SJCRH30 (cell line): ENCODE measurements around the gene ANO4. TPM values are rescaled to one million over a fixed set of nuclear protein-coding genes. Genes with fewer than 3 reads are reported as not detected.

Experiments
- DNase-seq, 2 experiments: peaks; one replicate each; pipeline ENCODE4 v3.0.0-alpha.2; 2015 to 2020
- H3K27ac ChIP-seq: fragments of 250-450 bp; sonication (Bioruptor Pico); 2 replicates; pipeline ENCODE4 v1.5.1; 2020; ENCODE audit warnings: mild to moderate bottlenecking, moderate library complexity
- H3K27me3 ChIP-seq: fragments of 250-450 bp; sonication (Bioruptor Pico); 2 replicates; pipeline ENCODE4 v1.5.1; 2020; ENCODE audit warnings: mild to moderate bottlenecking, moderate library complexity
- H3K36me3 ChIP-seq: fragments of 250-450 bp; sonication (Bioruptor Pico); 2 replicates; pipeline ENCODE4 v1.5.1; 2020; ENCODE audit warnings: mild to moderate bottlenecking, moderate library complexity
- H3K4me1 ChIP-seq: fragments of 250-450 bp; sonication (Bioruptor Pico); 2 replicates; pipeline ENCODE4 v1.5.1; 2020; ENCODE audit warnings: mild to moderate bottlenecking, moderate library complexity
- H3K4me3 ChIP-seq: fragments of 250-450 bp; sonication (Bioruptor Pico); 2 replicates; pipeline ENCODE4 v1.5.1; 2020; ENCODE audit warnings: mild to moderate bottlenecking, moderate library complexity
- H3K9me3 ChIP-seq: fragments of 250-450 bp; sonication (Bioruptor Pico); replicated peaks from 2 replicates; pipeline ENCODE4 v1.5.1; 2020; ENCODE audit warnings: mild to moderate bottlenecking, moderate library complexity
- total RNA-seq: library from RNA; depleted of rRNA; stranded (reverse); fragments of >200 nt; shearing (Covaris generic); gene quantifications from 2 replicates; pipeline ENCODE4 v1.2.3, GENCODE V29; 2014

ANO4 gene
- total RNA-seq, 1 experiment from 2014 or later, result 0.16 TPM

DNA sequence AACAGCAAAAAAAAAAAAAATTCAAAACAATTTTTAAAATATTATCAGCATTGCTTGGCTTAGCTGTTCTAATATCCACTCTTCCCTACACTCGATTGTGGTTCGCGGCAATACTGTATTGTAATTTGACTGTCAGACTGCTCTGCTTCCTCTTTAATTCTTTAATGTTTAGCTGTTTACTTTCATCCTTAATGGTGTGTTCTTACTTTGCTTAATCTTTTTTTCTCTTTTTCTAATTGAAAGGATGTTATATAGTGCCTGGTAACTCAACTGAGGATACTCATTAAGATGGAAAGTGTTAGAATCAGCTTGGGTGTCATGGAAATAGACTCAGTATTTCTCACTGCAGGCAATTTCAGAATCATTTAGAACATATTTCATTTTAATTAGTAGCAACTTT is 2.0 kb downstream of the ANO4 start:
- Histone ChIP-seq H3K27me3 (no peaks in the 10 kb centered on the region), H3K27ac (no peak overlapping the region), H3K4me1 (no peaks in the 10 kb centered on the region), H3K36me3 (no peaks in the 10 kb centered on the region), H3K4me3 (no peak overlapping the region), H3K9me3 (no peaks in the 10 kb centered on the region)
- no peak for DNase-seq

DNA sequence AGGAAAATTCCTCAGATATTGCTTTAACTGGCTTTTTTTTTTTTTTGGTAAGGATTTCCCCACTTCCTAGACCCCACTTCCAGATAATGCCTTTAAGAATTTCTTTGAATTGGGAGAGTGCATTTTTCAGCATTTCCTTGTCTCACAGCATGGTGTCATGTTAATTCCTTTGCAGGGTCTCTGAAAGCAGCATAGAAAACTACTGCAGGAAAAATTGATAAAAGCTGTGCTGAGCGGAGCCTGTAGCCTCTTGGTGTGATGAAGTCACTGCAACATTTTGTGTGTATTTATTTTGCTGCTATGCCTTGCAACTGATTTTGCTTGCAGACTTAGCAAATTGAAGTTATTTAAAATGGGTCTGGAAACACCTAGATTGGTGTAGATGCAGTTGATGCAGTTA is 2.7 kb downstream of the ANO4 start:
- no peak for DNase-seq
- no peaks in the 10 kb centered on the region for H3K4me1 ChIP-seq
- no peaks in the 10 kb centered on the region for H3K36me3 ChIP-seq
- no peaks in the 10 kb centered on the region for H3K9me3 ChIP-seq
- H3K27me3 ChIP-seq, result no peaks in the 10 kb centered on the region
- no peak overlapping the region for H3K27ac ChIP-seq
- H3K4me3 ChIP-seq, result no peak overlapping the region

DNA sequence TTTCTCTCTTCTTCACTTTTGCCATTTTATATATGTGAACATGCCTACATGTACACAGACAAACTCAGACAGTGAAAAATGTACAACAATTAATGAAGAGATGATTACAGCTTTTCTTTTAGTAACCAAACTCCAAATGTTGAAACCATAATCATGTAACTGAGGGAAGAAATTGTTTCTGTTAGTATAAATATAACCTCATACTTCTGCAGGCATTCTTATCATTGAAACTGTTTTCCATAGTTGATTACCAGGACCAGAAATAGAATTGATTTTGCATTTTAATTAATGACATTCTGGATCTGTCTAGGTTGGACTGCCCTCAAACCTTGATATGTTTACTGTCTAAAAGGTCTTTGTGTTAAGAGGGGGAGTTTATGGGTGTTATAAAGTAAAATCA is 3.2 kb downstream of the ANO4 start:
- Histone ChIP-seq H3K27ac (no peak overlapping the region), H3K27me3 (no peaks in the 10 kb centered on the region), H3K4me3 (no peak overlapping the region), H3K4me1 (no peaks in the 10 kb centered on the region), H3K9me3 (no peaks in the 10 kb centered on the region), H3K36me3 (no peaks in the 10 kb centered on the region)
- no peak for DNase-seq

DNA sequence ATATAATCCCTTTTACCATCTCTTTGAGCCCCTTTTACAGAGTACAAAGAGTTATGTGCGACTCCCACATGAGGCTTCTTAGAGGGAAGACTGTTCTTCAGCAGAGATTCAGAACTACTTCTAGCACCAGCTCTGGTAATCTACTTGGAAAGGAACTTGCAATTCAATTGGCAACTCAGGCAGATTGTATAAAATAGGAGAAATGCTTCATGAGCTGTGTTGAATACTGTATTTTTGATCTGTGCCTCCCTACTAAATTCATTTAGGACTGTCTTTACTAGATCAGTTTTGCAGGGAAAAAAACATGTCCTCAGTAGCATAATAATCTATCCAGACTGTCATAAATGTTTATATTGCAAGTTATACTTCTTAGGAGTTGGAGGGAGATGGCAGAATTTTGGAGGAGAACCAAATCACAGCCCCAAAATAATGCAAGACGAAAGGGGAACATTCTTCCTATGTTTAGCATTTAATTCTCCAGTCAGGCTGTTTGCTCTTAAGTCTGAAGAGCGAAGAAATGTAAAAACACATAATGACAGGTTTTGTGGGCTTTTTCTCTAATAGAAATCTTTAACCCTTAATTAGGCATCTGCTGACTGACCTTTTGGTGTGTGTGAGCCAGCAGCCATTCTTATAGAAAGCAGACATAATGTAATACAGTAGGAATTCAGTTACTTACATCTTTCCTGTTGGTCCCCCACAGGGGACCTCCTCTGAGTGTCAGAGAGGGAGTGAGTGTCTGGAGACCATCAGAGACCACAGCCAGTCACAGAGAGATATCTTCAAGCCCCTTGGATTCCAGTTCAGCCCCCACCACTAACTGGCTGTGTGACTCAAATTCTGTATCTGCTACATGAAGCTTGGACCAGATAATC is 3.9 kb downstream of the ANO4 start:
- no peak overlapping the region for H3K27ac ChIP-seq
- H3K27me3 ChIP-seq, result no peaks in the 10 kb centered on the region
- H3K4me3 ChIP-seq, result no peak overlapping the region
- H3K4me1 ChIP-seq, result no peaks in the 10 kb centered on the region
- no peak for DNase-seq
- no peaks in the 10 kb centered on the region for H3K36me3 ChIP-seq
- H3K9me3 ChIP-seq, result no peaks in the 10 kb centered on the region

DNA sequence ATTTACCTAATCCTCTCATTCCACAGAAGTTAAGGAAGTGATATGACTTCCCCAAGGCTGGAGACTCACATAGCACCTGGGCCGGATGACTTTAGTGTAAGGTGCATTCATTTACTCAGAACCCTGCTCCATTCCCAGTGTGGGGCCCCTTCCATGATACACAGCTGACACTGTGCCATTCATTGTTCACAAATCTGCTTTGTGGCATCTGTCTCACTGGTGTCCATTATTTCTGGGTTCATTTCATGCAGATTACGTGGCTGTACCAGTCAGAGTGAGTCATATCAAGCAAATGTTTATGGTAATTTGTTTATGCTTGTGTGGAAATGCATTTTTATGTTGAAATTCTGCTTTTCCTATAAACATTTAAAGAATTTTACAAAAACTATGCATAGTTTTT is 5.2 kb downstream of the ANO4 start:
- Histone ChIP-seq H3K4me3 (no peak overlapping the region), H3K9me3 (no peaks in the 10 kb centered on the region), H3K36me3 (no peaks in the 10 kb centered on the region), H3K4me1 (no peaks in the 10 kb centered on the region), H3K27me3 (no peaks in the 10 kb centered on the region), H3K27ac (no peak overlapping the region)
- DNase-seq, result no peak

DNA sequence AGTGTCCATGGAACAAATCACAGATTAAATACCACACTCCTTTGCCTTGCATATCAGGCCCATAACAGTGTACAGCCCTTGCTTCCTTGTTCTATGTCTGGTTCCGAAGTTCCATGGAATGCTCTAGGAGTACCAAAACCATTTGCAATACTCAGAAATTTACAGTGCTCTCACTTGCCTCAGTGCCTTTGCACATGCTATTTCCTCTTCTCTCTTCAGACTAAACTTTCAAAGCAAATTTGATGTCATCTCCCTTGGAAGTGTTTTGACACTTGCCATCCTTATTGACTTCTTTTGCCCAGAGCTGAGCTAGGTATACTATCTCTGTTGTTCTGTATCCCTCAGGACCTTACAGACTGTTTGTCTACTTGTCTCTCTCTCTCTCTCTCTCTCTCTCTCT is 6.1 kb downstream of the ANO4 start:
- H3K4me3 ChIP-seq, result no peak overlapping the region
- no peaks in the 10 kb centered on the region for H3K9me3 ChIP-seq
- no peaks in the 10 kb centered on the region for H3K27me3 ChIP-seq
- H3K4me1 ChIP-seq, result no peaks in the 10 kb centered on the region
- no peak overlapping the region for H3K27ac ChIP-seq
- no peaks in the 10 kb centered on the region for H3K36me3 ChIP-seq
- no peak for DNase-seq

DNA sequence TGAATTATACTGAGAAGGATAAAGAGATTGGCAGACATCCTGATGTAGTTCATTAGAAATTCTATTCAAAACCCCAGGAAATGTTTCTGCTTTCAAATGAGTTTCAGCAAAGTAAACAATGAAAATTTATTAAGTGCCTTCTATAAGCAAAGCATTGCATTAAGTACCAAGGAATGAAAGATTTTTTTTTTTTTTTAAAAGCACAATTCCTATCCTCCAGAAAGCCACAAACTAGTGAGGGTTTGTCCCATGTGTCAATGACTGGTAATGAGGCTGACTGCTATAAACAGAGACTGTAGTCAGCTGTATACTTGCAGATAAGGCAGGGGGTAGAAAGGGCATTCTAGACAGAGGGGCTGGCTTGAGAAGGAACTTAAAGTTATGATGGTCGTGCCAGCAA is 6.7 kb downstream of the ANO4 start:
- DNase-seq, result no peak
- no peaks in the 10 kb centered on the region for H3K36me3 ChIP-seq

DNA sequence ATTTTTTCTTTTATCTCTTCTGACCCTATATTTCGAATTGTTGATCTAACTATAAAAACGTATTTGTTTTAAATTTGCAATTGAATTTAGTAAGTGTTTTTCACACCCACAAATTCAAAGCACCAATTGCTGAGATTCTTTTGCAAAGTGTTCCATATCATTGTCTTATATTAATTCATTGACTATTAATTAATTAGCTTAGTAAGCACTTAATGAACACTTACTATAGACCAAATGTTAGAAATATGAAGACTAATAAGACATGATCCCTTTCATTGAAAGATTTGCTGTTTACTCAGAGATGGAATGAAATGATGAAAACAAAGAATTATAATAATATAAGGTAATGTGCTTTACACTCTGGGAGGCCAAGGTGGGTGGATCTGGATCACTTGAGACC is 14.2 kb downstream of the ANO4 start:
- Histone ChIP-seq H3K4me1 (no peaks in the 10 kb centered on the region), H3K9me3 (no peaks in the 10 kb centered on the region), H3K4me3 (no peak overlapping the region), H3K27me3 (no peaks in the 10 kb centered on the region), H3K27ac (no peak overlapping the region), H3K36me3 (no peaks in the 10 kb centered on the region)
- no peak for DNase-seq

More for the DNA sequence above, 6.7 kb downstream of the ANO4 start:
- no peak overlapping the region for H3K4me3 ChIP-seq
- H3K27me3 ChIP-seq, result no peaks in the 10 kb centered on the region
- no peaks in the 10 kb centered on the region for H3K4me1 ChIP-seq
- no peak overlapping the region for H3K27ac ChIP-seq
- no peaks in the 10 kb centered on the region for H3K9me3 ChIP-seq

DNA sequence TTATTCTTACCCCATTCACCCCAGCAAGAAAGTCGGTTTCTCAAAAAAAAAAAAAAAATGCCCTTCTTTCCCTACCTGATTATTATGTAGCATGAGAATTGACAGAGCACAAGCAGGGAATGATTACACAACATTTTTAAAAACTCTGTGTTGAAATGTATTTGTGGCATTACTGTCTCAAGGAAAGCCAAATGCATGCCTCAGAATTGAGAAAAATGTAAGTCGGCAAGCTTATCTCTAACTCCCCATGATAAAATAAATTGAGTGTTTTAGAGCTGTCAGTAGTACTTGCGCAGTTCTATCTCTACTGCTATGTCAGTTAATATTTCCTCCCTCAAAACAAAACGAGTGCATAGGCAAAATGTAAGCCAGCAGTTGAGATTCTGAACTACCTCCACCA is 25.7 kb downstream of the ANO4 start:
- H3K36me3 ChIP-seq, result no peaks in the 10 kb centered on the region
- no peak overlapping the region for H3K27ac ChIP-seq
- H3K27me3 ChIP-seq, result no peaks in the 10 kb centered on the region
- H3K4me1 ChIP-seq, result no peaks in the 10 kb centered on the region
- no peaks in the 10 kb centered on the region for H3K9me3 ChIP-seq
- DNase-seq, result no peak
- no peak overlapping the region for H3K4me3 ChIP-seq

DNA sequence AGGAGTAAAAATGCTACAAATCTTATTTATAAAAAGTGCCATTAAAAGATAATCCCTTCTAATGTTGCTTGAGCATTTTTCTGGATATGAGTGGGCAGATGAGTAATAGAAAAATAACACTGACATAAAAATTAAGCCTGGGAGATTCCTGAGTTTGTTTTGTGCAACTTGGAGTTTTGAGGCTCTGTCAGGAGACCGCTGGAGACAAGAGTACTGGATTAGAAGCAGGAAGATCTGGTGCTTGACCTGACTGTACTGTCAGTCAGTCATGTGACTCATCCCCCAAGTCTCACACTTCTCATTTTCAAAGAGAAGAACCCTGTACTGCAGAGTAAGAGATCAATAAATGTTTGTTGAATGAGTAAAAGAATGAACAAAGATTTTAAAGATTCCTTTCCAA is 29.4 kb downstream of the ANO4 start:
- no peak for DNase-seq
- Histone ChIP-seq H3K4me3 (no peak overlapping the region), H3K36me3 (no peaks in the 10 kb centered on the region), H3K9me3 (no peaks in the 10 kb centered on the region), H3K27me3 (no peaks in the 10 kb centered on the region), H3K4me1 (no peaks in the 10 kb centered on the region), H3K27ac (no peak overlapping the region)

DNA sequence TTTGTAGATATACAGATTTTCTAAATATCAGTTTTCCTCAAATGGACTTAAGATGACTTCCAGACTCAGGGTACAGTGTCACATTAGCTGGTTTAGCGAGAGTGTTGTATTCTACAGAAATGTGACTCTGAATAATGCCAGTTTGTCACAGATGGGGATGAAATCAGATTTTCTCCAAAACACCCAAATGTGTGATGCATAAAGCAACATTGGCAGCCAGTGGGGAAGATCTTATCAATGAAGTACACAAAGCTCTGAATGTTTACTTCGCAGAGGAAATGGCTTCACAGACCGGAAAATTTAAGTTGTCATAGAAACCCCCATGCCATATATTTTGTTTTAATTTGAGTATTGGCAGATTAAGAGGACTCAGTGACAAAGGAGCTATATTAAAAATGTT is 29.9 kb downstream of the ANO4 start:
- no peak for DNase-seq
- Histone ChIP-seq H3K36me3 (no peaks in the 10 kb centered on the region), H3K9me3 (no peaks in the 10 kb centered on the region), H3K27me3 (no peaks in the 10 kb centered on the region), H3K4me3 (no peak overlapping the region), H3K4me1 (no peaks in the 10 kb centered on the region), H3K27ac (no peak overlapping the region)

DNA sequence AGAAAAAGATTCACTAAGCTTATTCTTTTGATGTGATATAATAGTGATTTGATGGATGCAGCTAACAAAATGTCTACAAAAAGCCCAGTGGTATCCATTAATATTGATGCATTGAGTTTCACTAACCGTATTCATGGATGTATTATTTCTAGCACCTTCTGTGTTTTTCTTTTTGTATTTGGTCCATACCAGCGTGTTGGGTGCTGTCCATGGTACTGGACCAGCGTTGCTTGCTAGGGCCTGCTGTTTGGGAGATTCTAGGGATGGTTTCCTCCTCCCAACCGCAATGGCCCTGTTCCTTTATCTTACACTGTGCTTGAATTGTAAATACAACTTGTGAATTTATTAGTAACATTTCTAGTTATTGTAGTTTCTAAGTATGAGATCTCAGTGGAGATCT is 31.7 kb downstream of the ANO4 start:
- no peaks in the 10 kb centered on the region for H3K4me1 ChIP-seq
- H3K27ac ChIP-seq, result no peak overlapping the region
- H3K9me3 ChIP-seq, result no peaks in the 10 kb centered on the region
- peak; percentile 43 to 70 for DNase-seq
- H3K36me3 ChIP-seq, result no peaks in the 10 kb centered on the region
- H3K27me3 ChIP-seq, result no peaks in the 10 kb centered on the region
- H3K4me3 ChIP-seq, result no peak overlapping the region

DNA sequence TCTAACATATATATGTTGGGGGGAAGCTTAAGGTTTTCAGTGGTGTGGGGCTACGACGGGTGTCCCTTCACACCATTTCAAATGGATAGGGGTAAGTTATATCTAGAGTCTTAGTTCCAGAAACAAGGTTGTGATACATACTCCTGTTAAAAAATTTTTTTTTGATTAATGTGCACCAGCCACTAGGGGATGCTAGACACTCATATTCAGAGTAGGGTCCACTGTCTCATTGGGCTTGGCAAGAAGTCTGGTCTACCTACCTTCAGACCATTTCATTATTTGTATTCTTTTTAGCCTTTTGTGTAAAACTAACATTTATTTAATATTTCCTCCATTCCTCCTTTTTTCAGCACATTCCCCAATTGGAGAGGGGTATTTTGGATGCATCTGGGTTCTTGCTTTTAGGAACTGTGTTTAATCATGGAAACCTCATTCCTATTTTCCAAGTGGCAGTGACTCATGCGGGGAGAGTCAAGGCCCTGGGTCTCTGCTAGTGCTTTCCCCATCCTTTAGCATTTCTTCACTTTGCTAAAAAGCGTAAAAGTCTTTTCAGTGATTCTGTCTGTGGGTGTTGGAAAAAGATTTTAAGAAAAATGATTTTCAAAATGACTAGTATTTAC is 33.4 kb downstream of the ANO4 start:
- Histone ChIP-seq H3K36me3 (no peaks in the 10 kb centered on the region), H3K27ac (no peak overlapping the region), H3K4me1 (no peaks in the 10 kb centered on the region), H3K9me3 (no peaks in the 10 kb centered on the region), H3K27me3 (no peaks in the 10 kb centered on the region), H3K4me3 (no peak overlapping the region)
- peak; percentile 21 to 63 for DNase-seq

DNA sequence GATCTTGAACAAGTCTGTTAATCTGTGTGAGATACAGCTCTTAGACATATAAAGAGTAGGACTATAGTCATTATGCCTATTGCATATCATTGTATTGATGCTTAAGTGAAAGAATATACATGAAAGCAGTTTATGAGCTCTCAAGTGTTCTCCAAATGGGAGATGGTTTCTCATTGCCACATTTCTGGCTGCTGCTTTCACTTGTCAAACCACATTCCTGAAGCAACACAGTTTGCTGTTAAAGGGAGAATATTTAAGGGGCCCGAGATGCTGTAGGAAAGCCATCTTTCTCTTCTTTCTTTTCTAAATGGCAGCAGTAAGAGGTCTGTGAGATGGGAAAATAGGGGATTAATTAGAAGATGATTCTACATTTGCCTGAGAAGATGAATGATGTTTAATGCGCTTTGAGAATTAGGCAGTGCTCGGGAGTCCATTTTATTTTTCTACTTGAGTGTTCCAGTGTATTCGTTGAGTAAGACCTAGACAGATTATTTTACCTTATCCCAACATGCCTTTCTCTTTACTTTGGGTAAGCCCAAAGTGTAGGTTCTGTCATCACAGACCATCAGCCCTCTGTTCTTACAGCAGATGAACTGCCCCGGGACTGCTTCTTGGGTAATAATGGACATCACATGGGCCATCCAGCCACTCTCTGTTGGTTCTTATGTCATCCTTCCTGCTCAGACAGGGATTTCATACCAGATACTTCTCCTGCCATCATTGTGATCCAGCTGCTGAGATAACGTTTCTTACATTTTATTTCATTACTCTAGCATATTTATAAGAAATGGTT is 35.6 kb downstream of the ANO4 start:
- no peaks in the 10 kb centered on the region for H3K4me1 ChIP-seq
- no peak overlapping the region for H3K4me3 ChIP-seq
- H3K27me3 ChIP-seq, result no peaks in the 10 kb centered on the region
- no peak overlapping the region for H3K27ac ChIP-seq
- DNase-seq, result no peak
- no peaks in the 10 kb centered on the region for H3K9me3 ChIP-seq
- no peaks in the 10 kb centered on the region for H3K36me3 ChIP-seq

DNA sequence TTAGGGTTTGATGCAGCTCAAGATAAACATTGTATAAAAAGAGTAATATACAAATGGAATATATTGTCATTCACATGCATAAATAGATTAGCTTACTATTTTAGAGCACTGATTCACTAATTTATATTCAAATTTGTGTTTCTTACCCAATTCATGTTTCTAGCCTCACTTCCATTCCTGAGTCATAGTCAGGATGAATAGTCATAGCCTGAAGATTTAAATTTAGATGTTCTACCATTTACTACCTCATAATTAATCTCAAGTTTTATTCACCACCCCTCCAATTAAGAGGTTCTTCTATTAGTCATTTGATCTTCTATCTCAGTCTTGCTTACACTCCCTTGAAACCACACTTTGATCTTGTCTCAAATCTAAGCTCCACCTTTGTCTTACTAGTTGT is 38.7 kb downstream of the ANO4 start:
- H3K27ac ChIP-seq, result no peak overlapping the region
- H3K4me3 ChIP-seq, result no peak overlapping the region
- no peaks in the 10 kb centered on the region for H3K4me1 ChIP-seq
- DNase-seq, result no peak
- H3K9me3 ChIP-seq, result no peaks in the 10 kb centered on the region
- H3K27me3 ChIP-seq, result no peaks in the 10 kb centered on the region
- H3K36me3 ChIP-seq, result no peaks in the 10 kb centered on the region
